NCI-H2029 (cell line): ENCODE data around the gene HIC1.
"Not testable (repeated sequence)": the region's sequence is repeated elsewhere in the genome, so short reads cannot be mapped to it uniquely, and the experiment has no call there.

Experiments used
- DNase-seq: peaks from one replicate; lab custom pipeline; 2025; lab: John Stamatoyannopoulos, UW

HIC1 gene, protein sequence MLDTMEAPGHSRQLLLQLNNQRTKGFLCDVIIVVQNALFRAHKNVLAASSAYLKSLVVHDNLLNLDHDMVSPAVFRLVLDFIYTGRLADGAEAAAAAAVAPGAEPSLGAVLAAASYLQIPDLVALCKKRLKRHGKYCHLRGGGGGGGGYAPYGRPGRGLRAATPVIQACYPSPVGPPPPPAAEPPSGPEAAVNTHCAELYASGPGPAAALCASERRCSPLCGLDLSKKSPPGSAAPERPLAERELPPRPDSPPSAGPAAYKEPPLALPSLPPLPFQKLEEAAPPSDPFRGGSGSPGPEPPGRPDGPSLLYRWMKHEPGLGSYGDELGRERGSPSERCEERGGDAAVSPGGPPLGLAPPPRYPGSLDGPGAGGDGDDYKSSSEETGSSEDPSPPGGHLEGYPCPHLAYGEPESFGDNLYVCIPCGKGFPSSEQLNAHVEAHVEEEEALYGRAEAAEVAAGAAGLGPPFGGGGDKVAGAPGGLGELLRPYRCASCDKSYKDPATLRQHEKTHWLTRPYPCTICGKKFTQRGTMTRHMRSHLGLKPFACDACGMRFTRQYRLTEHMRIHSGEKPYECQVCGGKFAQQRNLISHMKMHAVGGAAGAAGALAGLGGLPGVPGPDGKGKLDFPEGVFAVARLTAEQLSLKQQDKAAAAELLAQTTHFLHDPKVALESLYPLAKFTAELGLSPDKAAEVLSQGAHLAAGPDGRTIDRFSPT

DNA sequence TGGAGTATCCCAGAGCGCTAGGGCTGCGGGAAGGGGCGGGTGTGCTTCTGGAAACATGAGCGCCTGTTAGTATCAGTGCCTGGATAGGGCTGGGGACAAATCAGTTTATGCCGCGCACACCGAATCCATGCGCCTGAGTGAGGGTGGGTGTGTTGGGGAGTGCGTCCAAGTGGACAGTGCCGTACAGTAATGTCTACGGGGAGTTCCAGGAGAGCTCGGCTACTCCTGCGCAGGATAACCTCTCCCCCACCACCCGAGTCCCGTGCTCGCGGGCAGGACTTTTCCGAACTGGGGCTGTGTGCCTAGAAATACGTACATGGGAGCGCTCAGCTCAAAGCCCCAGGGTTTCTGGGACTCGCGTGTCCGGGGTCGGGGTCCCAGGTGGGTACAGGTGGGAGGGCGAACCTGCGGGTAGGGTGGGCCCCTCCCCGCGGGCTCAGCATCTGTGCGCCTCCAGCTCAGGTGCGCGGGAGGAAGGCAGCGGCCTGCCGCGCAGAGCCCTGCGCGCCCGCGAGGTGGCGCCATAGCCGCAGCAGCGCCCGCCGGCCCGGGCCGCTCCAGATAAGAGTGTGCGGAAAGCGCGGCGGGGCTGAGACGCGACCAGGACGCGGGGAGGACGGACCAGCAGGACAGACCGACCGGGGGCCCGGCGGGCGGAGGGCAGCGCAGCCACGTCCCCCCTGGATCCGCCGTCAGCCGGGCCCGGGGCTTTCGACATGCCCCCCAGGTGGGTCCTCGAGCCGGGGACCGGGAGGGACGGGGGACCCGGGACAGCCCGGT, at the start of gene HIC1:
HIC1 (plus strand) TSS at position 592 of the 780 bp plus-strand sequence. CDS start 1,588 bp downstream, outside the sequence.
- DNase-seq, result peak; percentile 33

DNA sequence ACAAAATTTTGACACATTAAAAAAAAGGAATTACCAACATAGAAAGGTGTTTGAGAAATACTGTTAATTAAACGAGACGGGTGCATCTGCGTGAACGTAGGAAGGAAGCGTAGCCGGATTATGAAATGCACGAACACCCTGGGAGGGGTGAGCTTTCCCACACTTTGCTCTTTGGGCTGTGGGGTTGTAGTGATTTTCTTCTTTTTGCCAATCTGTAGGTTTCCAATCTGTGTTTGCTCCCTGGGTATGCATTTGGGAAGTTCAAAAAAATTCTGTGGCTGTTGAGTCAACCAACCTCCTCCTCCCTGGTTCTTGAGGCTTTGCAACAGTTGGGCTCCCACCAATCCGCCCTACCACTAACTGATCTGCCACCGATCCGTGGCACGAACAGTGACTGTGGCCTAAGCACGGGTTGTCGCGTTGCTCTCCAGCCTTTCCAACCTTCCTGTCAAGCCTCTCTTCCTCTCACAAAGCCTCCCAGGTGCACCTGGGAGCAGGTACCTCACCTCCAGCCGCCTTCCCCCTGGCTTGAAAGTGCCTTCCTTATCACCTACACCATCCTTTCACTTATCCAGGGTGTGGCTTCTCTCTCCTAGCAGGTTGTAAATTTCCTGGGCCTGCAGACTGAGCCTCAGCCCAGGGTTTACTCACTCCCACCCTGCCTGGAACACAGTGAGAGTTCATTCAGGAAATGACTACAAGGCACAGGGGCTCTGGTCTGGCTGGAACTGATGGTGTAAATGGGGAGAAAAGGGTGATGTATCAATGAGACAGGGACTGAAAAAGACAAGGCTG, 46.4 kb upstream of the HIC1 start:
- no peak for DNase-seq

DNA sequence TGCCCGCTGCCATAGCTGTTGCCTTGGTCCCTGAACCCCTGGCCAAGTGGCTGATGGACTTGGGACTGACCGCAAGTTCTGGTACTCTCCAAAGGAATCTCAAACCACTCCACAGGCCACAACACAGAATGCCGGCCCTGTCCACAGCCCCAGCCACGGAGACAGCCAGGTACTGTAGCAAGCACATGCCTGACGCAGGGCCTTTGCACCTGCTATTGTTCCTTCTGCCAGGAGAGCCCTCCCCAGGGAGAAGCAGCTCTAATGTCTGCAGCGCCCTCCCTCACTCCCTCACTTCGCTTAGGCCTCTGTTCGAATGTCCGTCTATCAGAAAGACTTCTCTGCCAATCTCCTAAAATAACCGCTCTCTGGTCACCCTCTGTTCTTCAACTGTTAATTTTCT, 45.2 kb upstream of the HIC1 start:
- no peak for DNase-seq

DNA sequence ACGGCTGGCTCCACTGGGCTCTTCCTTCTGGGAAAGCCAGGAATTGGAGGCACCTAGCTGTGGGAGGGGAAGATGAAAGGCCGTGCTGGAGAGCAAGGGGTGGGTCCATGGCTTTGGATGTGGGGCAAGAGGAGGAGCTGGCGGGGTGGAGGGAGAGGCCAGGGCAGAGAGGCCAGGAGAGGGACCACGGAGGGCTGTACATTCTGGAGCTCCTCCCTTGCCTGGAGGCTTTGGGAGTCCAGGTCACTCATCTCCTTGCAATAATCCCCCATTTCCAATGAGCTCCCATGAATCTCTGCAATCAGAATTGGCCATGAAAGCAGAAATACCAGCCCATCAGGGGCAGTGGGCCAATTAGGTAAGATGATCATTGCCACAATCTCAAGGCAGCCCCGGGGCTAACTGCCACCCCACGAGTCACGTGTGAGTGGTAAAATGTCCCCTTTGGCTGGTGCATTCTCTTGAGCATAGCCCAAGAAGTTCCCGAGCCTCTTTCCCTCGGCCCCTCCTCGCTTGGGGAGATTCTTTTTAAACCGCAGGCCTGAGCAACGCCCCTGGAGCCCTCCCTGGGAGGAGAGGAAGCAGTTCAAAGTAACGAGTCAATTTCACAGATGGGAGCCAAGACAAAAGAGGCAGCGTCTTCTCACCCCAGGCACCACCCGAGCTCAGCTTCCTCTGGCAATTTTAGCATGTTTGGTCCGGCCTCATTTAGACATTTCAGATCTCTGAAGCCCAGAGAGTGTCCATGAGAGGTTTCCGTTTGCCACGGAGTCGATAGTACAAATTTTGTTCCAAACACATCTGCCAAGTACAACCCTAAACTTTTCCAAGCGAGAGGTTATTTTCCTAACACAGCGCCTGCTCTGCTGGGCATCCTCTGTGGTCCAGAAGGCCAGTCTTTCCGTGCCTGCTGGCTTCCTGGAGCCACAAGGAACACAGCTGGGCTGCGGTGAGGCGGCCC, 43.2 kb upstream of the HIC1 start:
- peak; percentile 27 for DNase-seq

DNA sequence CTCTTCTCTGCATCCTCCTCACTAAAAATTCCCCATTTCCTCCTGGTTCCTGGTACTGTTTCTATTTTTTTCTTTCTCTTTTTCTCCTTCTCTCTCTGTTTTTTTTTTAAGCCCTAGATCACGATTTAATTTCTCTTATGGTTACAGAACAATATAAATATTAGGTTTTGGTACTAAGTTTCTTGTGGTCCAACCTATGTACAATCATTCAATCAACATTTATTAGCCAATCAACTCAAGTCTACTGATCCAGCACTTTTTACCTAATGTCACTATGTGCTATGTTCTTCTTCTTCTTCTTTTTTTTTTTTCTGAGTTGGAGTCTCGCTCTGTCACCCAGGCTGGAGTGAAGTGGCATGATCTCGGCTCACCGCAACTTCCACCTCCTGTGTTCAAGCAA, 42.4 kb upstream of the HIC1 start:
- no peak for DNase-seq

DNA sequence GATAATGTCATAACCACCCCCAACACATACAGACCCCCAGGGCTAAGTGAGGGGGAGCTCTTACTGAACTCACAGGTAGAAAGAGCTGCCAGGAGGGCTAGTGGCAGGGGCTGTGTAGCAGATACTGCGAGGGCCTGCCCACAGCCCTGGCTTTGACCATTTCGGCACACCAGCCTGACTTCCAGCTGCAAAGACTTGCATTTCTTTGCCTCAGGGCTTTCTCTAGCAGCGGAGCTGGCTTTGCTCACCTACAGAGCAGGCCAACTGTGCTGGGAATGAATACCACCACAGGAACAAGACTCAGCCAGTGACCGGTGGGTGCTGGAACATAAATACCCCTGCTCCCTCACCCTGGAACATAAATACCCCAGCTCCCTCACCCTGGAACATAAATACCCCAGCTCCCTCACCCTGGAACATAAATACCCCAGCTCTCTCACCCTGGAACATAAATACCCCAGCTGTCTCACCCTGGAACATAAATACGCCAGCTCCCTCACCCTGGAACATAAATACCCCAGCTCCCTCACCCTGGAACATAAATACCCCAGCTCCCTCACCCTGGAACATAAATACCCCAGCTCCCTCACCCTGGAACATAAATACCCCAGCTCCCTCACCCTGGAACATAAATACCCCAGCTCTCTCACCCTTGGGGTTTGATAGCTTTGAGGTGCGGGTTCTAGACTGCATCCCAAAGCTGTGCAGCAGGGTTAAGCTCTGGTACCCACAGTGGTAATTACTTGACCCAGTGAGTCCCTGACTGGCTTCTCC, 41.5 kb upstream of the HIC1 start:
- DNase-seq, result not testable (repeated sequence)

DNA sequence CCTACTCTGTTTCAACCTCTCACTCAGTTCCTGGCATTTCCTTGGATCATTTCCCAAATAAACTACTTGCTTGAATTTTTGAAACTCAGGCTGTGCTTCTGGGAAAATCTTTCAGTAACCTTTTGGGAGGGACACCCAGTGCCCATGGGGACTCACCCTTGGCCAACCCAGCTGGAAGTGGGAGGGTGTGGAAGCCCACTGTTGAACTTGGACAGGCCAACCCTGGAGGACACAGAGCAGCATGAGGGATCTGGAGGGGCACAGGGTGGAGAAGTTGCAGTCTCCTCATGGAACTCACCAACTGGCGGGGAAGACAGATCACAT, 40.9 kb upstream of the HIC1 start:
- DNase-seq, result no peak

DNA sequence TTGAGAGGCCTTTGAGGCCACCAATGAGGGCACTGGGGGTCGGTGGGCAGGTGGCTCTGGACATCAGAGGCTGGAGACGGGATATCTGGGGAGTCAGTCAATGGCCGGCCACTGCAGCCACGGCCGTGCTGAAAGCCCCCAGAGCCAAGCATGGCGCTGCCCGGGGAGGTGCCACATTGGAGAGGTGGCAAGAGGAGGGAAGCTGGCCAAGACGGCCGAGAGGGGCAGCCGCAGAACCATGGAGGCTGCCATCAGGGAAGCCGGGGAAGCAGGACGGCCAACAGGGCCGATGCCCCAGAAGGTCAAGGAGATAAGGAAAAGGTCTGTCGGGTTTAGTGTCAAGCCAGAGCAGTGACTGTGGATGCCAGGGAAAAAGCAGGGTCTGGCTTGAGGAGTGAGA, 39.6 kb upstream of the HIC1 start:
- no peak for DNase-seq

DNA sequence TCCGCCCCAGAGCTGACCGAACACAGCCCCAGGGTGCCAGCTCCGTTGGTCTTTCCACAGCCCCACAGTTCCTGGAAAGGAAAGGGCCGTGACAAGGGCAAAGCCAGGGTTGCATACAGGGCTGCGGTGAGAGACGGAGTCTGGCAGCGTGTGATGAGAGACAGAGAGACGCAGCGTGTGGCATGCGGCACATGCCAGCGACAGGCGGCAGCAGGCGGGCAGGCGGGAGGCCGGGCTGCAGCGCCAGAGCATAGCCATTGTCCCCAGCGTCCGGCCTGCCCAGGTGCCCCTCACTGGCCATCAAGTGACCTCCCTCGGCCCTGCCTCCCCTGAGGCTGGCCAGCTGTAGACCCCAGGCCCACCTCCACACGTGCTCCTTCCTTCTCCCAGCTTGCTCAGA, 38.4 kb upstream of the HIC1 start:
- DNase-seq, result no peak

DNA sequence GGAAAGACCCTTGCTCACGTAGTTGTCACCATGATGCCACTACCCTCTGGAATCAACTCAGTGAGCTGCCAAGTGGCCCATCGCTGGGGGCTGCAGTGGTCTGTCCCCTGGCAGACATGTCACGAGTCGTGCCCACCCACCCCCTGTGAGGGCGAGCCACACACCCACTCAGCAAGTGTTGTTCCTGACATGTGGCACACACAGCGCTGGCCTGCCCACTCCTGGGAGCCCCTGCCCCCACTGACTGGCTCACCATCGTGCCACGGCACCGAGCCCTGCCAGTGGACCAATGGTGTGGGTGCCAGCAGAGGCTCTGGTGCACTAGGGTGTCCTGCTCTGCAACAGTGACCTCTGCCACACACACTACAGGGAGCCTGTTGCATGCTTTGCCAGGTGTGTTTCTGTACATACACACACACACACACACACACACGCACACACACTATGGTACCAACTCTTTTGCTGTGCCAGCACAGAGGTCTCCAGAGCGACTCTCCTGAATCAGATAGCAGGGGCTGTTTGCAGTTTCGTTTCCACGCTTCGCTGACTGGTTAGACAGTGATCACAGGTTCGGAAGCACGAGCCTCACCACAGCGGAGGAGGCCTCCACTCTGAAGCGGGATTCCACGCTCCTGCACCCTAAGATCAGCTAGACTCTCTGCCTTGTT, 37.5 kb upstream of the HIC1 start:
- DNase-seq, result no peak

DNA sequence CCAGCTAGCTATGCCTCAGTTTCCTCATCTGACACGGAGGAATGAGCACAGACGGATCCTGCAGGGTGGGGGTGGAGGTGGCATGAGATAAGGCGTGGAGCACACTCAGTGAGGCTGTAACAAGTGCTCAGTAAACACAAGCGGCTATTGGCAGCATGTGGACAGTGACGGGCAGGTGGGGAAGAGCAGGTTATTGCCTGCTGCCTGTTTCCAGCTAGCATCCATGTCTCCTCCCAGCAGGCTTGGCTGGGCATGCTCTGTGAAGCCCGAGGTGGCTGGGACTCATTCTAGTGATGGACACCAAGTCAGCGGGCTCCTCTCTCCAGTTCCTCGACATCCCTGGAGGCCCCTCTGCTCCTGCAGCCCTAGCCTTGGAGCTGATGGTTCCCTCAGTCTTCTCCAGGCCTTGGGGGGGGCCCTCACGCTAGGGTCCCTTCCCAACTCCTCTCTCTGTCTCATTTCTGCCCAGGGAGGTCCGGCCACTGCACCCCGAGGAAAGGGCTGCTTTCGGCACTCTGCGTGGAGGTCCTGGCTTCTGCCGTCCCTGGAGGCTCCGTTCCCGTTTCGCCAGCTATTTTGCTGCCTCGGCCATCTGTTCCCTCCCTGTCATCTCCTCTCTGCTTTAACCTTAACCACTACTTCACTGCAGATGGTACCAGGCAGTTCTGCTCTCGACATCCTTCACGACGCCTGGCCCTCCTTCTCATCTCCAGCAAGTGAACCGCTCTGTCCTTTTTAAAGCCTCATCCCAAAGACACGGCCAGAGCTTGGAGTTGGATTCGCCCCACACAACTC, 36.0 kb upstream of the HIC1 start:
- peak; percentile 21 for DNase-seq

DNA sequence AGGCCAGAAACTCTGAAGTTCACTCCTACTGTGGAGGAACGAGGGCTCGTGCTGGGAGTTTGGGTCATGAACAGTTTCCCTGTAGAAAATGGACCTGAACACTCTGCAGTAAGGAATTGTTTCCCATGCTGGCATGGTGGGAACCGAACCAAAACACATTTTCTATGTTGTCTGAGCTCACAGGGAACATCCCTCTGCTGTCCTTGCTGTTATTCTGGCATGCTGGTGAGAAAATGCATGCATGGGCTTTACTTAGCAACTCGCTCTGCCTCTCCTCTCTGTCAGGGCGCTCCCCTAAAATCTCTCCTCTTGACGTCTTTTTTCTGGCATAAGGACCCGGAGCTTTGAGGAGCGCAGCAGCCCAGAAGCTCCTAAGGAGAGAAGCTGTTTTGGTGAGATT, 35.2 kb upstream of the HIC1 start:
- DNase-seq, result no peak

DNA sequence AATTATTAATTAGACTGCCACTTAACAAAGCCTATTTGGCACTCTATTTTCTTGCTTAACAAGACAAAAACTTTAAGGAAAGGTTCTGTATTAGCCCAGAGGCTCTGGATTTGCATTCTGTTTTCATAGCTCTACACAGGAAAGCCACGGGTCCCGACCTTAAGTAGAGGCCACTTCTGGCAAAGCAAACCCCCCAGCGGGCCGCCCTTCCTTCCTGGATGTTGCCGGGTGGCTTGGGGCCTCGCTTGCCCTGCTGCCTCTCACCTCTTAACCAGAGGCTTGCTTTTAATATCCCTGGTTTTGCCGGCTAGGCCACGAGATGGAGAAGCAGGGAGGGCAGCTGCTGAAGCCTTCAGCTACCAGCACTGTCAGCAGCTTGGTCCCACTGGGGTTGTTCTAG, 34.2 kb upstream of the HIC1 start:
- no peak for DNase-seq

DNA sequence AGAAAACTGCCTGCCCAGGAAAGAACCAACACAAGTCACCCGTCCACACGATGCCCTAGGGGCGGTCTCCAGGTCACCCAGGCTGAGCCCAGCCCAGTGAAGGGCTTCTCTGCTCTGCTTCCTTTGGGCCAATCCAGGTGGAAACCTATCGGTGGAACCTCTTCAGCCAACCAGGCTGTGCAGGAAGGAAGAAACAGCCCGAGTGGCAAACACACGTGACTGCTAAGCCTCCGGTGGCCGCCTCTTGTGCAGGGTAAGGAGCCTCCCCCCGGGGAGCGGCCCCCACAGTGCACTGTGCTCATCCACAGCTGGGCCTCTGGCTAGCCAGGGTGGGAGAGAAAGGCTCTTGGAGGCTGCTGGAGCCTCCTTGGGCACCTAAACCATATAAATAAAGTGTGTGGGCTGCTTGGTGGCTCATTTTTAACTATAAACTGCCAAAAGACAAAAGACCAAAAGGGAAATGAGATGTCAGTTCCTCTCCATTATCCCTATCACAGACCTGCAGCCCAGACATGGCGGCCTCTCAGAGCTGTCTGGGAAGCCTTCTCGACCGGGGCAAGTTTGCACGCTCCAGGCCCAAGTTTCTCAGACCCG, 32.2 kb upstream of the HIC1 start:
- no peak for DNase-seq

DNA sequence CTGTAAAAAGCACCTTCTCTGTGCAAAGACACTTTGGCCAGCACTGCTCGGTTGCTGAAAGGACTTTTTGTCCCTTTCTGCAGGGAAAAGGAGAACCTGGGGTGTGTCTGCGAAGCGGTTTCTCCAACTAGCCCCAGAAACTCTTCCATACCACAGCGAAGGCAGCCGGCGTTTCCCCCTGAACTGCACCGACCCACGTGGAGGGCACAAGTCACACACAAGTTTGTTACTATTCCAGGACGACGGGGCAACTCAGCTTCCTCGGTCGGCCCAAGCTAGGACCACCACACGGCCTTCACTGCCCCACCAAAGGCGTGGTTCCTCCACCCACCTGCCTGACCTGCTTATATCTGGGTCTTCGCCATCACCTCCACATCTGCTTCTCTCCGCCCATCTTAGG, 31.6 kb upstream of the HIC1 start:
- no peak for DNase-seq

DNA sequence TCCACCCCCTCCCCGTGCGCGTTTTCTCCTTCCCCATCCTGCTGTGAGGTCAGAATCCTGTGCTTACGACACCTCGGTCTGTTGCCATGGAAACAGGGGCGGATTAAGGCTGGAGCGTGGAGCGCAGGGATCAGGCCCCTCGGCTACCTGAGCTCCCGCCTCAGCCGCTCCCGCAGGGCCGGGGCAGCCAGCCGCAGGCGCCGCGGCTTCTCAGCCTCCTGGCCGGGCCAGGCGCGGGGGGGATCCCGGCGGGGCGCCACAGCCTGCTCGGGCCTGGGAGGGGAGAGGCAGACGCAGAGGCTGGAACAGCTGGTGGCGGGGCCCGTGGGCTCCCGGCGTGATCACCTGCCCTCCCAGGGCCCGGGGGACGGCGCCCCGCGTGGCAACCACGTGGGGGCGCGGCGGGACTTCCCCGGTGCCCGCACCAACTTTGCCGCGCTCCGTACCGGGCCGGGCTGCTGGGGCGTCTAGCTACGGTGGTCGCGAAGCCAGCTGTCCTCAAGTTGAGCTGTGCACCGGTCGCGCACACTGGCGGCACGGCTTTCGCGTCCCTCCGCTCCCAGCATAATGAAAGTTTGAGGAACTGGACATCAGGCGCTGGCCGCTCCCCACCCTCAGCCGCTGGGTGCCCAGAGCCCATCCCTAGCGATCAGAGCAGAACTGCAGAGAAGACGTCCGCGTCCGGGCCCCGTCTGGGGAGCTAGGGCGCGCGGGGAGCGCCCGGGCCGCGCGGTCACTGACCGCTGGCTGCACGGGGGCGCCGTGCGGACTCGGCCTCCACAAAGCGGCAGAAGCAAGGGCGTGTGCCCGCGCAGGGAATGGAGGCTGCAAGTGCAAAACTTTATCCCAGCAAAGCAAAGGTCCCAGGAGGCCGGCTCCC, 31.0 kb upstream of the HIC1 start:
- peak; percentile 31 for DNase-seq

DNA sequence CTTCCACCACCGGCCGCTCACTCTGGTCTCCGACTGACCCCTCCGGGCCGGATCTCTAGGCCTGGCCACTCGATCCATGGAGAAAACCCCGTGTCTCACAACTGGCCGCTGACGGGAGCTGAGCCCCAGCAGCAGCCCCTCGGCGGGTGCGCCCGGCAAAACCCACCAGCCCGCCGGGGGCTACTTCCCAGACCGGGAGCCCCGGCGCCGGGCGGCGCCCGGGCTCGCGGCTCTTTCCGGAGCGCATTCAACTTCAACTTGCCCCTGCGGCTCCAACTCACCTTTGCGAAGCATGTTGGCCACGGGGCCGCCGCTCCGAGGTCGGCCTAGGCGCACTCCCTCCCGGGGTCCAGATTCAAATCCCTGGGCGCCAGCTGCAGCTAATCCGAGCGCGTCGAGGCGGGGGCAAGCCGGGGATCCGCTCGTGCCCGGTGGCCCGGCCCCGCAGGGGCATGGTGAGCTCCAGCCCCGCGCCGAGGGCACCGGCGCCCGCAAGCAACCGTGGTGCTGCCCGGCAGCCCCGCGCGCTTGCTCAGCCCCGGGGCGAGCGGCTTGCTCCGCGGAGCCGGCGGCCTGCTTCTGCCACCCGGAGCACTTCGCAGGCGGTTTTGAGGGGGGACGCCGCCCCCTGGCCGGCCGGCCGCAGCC, 30.2 kb upstream of the HIC1 start:
- no peak for DNase-seq
